B cell (primary cell): ENCODE data around the gene PAWR.

ENCODE experiments used
- CTCF ChIP-seq: fragments of 200-600 bp; IDR thresholded peaks from one replicate; pipeline ENCODE4 v1.8.0; 2022; ENCODE audit warnings: antibody characterized with exemption, mild to moderate bottlenecking
- EZH2 ChIP-seq: IDR thresholded peaks from 2 replicates; pipeline ENCODE4 v1.6.1; 2012; ENCODE audit warnings: borderline replicate concordance, low read depth, mild to moderate bottlenecking, moderate library complexity, low read length; ENCODE audit not compliant: insufficient read depth, poor library complexity, severe bottlenecking

DNA sequence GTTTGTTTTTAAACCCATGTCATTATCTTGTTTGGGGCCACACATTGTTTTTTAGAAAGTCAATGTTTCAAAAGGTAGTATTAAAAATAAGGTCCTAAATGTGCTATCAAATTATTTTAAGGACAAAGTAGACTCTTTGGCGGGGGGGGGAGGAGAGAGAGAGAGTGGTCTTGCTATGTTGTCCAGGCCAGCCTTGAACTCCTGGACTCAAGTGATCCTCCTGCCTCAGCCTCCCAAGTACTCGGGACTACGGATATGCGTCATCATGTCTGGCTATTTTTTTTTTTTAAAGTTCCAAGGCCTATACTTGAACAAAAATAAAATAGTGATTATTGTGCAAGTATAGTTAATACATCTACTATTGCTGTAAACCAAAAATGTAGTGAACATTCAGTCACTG is 26.2 kb downstream of the PAWR start:
- TF ChIP-seq CTCF, result no peak
- TF ChIP-seq EZH2, result no peak
